Lower leg skin (tissue), 4 donors: ENCODE results near the gene WBP2. TPM values are rescaled to one million over a fixed set of nuclear protein-coding genes. Genes with fewer than 3 reads are reported as not detected.
"Not testable (repeated sequence)": the region's sequence is repeated elsewhere in the genome, so short reads cannot be mapped to it uniquely, and the experiment has no call there.

Source experiments
- DNase-seq, 2 donors: peaks; one replicate each; pipeline ENCODE4 v3.0.0-alpha.2; 2019; ENCODE audit warnings: low spot score in 2 of 2
- H3K4me3 ChIP-seq: fragments of 200-600 bp; sonication (generic); 2 replicates; pipeline ENCODE4 v1.5.1; 2017; ENCODE audit warnings: mild to moderate bottlenecking, low read depth; ENCODE audit not compliant: poor library complexity, severe bottlenecking
- CTCF ChIP-seq, 3 donors: fragments of 450-650 bp; IDR thresholded peaks; one replicate each; pipeline ENCODE4 v1.5.1; 2016; ENCODE audit warnings: antibody characterized with exemption in 3 of 3, mild to moderate bottlenecking in 3 of 3, moderate library complexity in 2 of 3
- POLR2A ChIP-seq, 2 donors: fragments of 450-650 bp; IDR thresholded peaks; one replicate each; pipeline ENCODE4 v1.6.1; 2016 to 2017; ENCODE audit warnings: antibody characterized with exemption in 2 of 2, mild to moderate bottlenecking in 1 of 2, moderate library complexity in 1 of 2
- WGBS, 2 donors: methylation state at CpG; one replicate each; pipeline ENCODE4 v1.1.5; 2018; 5-methylcytosine and 5-hydroxymethylcytosine counted together
- intact Hi-C: fragments of 100-400 bp; cut with DNase I; formaldehyde crosslinking; loops from one replicate; pipeline ENCODE4 v1.15.0; 2023; ENCODE audit warnings: low total_unique reads
- total RNA-seq, 4 donors: library from RNA; depleted of rRNA; stranded (reverse); fragments of >200 nt; gene quantifications; one replicate each; pipeline ENCODE4 v1.1.0, GENCODE V29; 2016

The WBP2 gene
- total RNA-seq, 4 donors from 2014 or later: 74.2 to 149 (median 93.8) TPM

GRCh38 chr17:75853433-75853832 is 1.7 kb downstream of the WBP2 start:
- intact Hi-C loops: no loop called here
- DNase-seq: no peak
- 56 to 64% methylated on average over 7 of the region's 7 CpGs for WGBS, 2 donors
- TF ChIP-seq CTCF (IDR thresholded peaks at IDR 0.05) (no peak), POLR2A (IDR thresholded peaks at IDR 0.05) (no peak)
- H3K4me3 ChIP-seq: no peak overlapping the region

- DNase-seq, intact Hi-C loops: not testable (repeated sequence)
- WGBS, 2 donors: 88 to 96% methylated on average over 15 of the region's 15 CpGs
These were observed 3.5 kb downstream of the WBP2 start for GRCh38 chr17:75851693-75851991.

DNA sequence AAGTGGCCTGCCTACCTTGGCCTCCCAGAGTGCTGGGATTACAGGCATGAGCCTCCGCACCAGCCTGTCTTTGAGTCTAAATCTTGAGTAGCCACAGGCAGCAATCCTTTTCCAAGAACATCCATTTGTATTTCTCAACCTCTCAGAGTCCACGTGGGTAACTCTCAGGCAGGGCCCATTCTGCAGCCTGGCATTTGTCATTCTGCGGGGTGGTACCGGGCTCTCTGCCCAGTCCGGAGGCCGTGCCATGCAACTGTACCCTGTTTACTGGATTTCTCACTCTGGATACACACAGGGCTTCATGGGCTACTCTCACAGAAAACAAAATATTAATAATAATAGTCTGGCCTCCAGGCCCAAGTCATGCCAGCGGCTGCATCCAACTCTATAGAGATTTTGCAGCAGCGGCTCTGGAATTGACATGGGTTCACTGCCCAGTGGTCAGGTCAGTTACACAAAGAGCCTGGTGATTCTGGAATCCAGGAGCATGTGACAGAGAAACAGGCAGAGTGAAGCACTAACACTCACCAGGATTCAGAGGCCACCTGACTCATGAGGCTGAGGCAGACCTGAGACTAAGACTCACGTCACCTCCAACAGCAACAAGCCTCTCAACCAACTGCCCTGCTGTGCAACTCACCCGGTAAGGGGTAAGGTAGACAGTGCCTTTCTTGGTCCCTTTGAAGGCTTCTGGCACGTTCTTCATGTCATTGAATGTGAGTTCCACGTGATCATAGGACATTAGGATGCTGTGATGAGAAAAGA is 4.0 kb downstream of the WBP2 start:
- 87 to 93% methylated on average over 12 of the region's 12 CpGs for WGBS, 2 donors
- TF ChIP-seq POLR2A (IDR thresholded peaks at IDR 0.05) (no peak), CTCF (IDR thresholded peaks at IDR 0.05) (no peak)
- no peak overlapping the region for H3K4me3 ChIP-seq
- intact Hi-C loops: no loop called here
- DNase-seq: no peak

More at GRCh38 chr17:75851693-75851991, 3.5 kb downstream of the WBP2 start:
- H3K4me3 ChIP-seq: not testable (repeated sequence)

- TF ChIP-seq CTCF (IDR thresholded peaks at IDR 0.05) (no peak), POLR2A (IDR thresholded peaks at IDR 0.05) (no peak)
- intact Hi-C loops: loop anchor here (10.0 kb wide), 1 partner anchor 75 kb away; a partner anchor contains a TSS
- no peak for DNase-seq
- WGBS, 2 donors: 77 to 83% methylated on average over 9 of the region's 9 CpGs
- H3K4me3 ChIP-seq: no peak overlapping the region
These were observed 5.4 kb downstream of the WBP2 start for GRCh38 chr17:75849724-75850123.

- intact Hi-C loops: loop anchor here (10.0 kb wide), 1 partner anchor 74 kb away; a partner anchor contains a TSS
- no peak for TF ChIP-seq POLR2A (IDR thresholded peaks at IDR 0.05)
- TF ChIP-seq CTCF (IDR thresholded peaks at IDR 0.05): no peak
These were observed 5.9 kb downstream of the WBP2 start for GRCh38 chr17:75849279-75849646.

DNA sequence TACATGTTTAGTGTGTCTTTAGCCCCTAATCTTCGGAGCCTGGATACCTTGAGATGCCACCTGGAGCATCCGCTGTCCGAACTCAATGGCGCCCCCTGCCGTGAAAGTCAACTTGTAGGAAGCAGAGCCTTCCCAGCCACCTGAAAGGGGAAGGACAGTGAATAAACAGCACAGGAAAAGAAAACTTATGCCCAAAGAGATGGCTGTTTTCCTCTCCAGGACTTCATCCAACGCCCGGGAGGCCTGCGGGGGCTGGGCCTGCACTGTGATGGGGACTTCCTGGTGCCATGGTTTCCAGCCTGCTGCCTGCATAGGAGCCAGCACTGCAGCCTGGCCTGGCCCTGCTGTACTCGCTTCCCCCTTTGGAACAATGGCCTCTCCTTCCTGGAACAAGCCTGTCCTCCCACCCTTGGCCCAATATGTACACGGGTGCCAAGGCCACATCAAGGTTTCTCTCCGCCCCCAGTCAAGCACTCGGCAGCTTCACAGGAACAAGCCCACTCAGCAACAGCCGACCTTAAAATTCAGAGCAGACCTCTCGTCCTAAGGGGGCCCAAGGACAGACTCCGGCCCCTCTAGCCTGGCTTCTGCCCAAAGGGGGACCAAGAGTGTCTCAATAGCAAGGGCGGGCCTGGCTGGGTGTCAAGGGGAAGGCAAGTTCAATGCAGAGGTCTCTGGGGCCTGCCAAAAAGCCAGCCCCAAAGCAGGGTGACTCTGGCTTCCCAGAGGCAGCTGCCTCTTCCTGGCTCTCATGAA is 6.4 kb downstream of the WBP2 start:
- TF ChIP-seq POLR2A (IDR thresholded peaks at IDR 0.05): no peak
- TF ChIP-seq CTCF (IDR thresholded peaks at IDR 0.05): no peak
- no peak overlapping the region for H3K4me3 ChIP-seq
- DNase-seq: peak; percentile 68 to 97
- WGBS, 2 donors: 39 to 46% methylated on average over 16 of the region's 16 CpGs
- intact Hi-C loops: loop anchor here (10.0 kb wide), 1 partner anchor 74 kb away; a partner anchor contains a TSS

More at GRCh38 chr17:75849279-75849646, 5.9 kb downstream of the WBP2 start:
- DNase-seq: no peak
- H3K4me3 ChIP-seq: no peak overlapping the region
- 83 to 89% methylated on average over 11 of the region's 11 CpGs for WGBS, 2 donors
